Gastrocnemius medialis (tissue), 4 donors: ENCODE measurements around the gene GALNT15. TPM values are rescaled to one million over a fixed set of nuclear protein-coding genes. Genes with fewer than 3 reads are reported as not detected.

Experiments used
- ATAC-seq, 2 donors: fragments of 150-250 bp; one replicate each; pipeline ENCODE4 v1.9.1; 2016
- DNase-seq, 2 donors: peaks; one replicate each; pipeline ENCODE4 v3.0.0-alpha.2; 2019
- H3K27ac ChIP-seq, 4 donors: fragments of 200-600 bp; sonication (generic); 1 replicate in 1 of 4; 2 replicates in 3 of 4; pipeline ENCODE4 v1.5.1; 2016 to 2018; ENCODE audit warnings: mild to moderate bottlenecking in 2 of 4, moderate library complexity in 1 of 4
- H3K27me3 ChIP-seq, 3 donors: fragments of 200-600 bp; sonication (generic) in 2 of 3; 1 replicate in 1 of 3; 2 replicates in 2 of 3; pipeline versions ENCODE4 v1.5.1 to v1.6.0; 2016 to 2019; ENCODE audit warnings: mild to moderate bottlenecking in 1 of 3, moderate library complexity in 1 of 3
- H3K36me3 ChIP-seq, 2 donors: fragments of 200-600 bp; sonication (generic) in 1 of 2; one replicate each; pipeline ENCODE4 v1.5.1; 2017 to 2018
- H3K4me1 ChIP-seq, 2 donors: fragments of 200-600 bp; sonication (generic) in 1 of 2; one replicate each; pipeline ENCODE4 v1.5.1; 2016 to 2017; ENCODE audit warnings: mild to moderate bottlenecking in 2 of 2
- H3K4me3 ChIP-seq, 4 donors: fragments of 200-600 bp; sonication (generic) in 3 of 4; 1 replicate in 1 of 4; 2 replicates in 3 of 4; pipeline ENCODE4 v1.5.1; 2016 to 2019; ENCODE audit warnings: mild to moderate bottlenecking in 2 of 4
- H3K9me3 ChIP-seq, 3 donors: fragments of 200-600 bp; sonication (generic) in 2 of 3; 1 replicate in 1 of 3; 2 replicates in 2 of 3; pipeline ENCODE4 v1.5.1; 2016 to 2019
- POLR2A ChIP-seq, 2 donors: fragments of 450-650 bp; IDR thresholded peaks; one replicate each; pipeline ENCODE4 v1.6.1; 2017; ENCODE audit warnings: antibody characterized with exemption in 2 of 2, mild to moderate bottlenecking in 2 of 2, moderate library complexity in 2 of 2
- in situ Hi-C, 4 donors: fragments of 200-750 bp; cut with MboI; loops; one replicate each; pipeline versions ENCODE4 v1.15.0 to v1.8.0; 2017; ENCODE audit warnings: low sequenced_read_pairs in 4 of 4
- intact Hi-C: fragments of 100-400 bp; cut with DNase I; formaldehyde crosslinking; loops from one replicate; pipeline ENCODE4 v1.15.1; 2023; ENCODE audit warnings: low total_unique reads
- total RNA-seq, 4 donors: library from RNA; depleted of rRNA; stranded (reverse); fragments of >200 nt; gene quantifications; one replicate each; pipeline versions ENCODE4 v1.1.0 to v1.2.3, GENCODE V29; 2016
- TF ChIP-seq, protein P1 (sequence below), 5 experiments: fragments of 450-650 bp in 3 of 5; fragments of 200-600 bp in 2 of 5; sonication (generic) in 2 of 5; IDR thresholded peaks in 4 of 5; conservative IDR thresholded peaks in 1 of 5; 1 replicate in 4 of 5; 2 replicates in 1 of 5; pipeline ENCODE4 v1.5.1; 2016 to 2019; ENCODE audit warnings: antibody characterized with exemption in 5 of 5, mild to moderate bottlenecking in 3 of 5, moderate library complexity in 3 of 5

The GALNT15 gene
- total RNA-seq, 4 donors from 2014 or later, result 57.6 to 94.0 (median 79.6) TPM

GRCh38 chr3:16277471-16277870 is 103.0 kb downstream of the GALNT15 start:
- H3K4me3 ChIP-seq, result no peak overlapping the region
- intact Hi-C loops (no loop called here), in situ Hi-C loops (loop anchor here in 2 of 4 donors (25.0 kb wide), 2 partner anchors 910 to 1460 kb away; partner anchors contain the start of gene TBC1D5 (in 1 of the 2))
- no peaks in the 10 kb centered on the region for H3K36me3 ChIP-seq
- no peak for ATAC-seq
- H3K9me3 ChIP-seq, result no peaks in the 10 kb centered on the region
- peak overlapping the region; percentile 3 to 77 (median 67) for H3K27ac ChIP-seq
- no peak for DNase-seq
- no peak for TF ChIP-seq POLR2A (IDR thresholded peaks at IDR 0.05)
- TF ChIP-seq, protein P1, sequence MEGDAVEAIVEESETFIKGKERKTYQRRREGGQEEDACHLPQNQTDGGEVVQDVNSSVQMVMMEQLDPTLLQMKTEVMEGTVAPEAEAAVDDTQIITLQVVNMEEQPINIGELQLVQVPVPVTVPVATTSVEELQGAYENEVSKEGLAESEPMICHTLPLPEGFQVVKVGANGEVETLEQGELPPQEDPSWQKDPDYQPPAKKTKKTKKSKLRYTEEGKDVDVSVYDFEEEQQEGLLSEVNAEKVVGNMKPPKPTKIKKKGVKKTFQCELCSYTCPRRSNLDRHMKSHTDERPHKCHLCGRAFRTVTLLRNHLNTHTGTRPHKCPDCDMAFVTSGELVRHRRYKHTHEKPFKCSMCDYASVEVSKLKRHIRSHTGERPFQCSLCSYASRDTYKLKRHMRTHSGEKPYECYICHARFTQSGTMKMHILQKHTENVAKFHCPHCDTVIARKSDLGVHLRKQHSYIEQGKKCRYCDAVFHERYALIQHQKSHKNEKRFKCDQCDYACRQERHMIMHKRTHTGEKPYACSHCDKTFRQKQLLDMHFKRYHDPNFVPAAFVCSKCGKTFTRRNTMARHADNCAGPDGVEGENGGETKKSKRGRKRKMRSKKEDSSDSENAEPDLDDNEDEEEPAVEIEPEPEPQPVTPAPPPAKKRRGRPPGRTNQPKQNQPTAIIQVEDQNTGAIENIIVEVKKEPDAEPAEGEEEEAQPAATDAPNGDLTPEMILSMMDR (IDR thresholded peaks at IDR 0.05 in 4 of 5, conservative IDR thresholded peaks at IDR 0.05 in 1 of 5), result no peak
- no peaks in the 10 kb centered on the region for H3K27me3 ChIP-seq
- H3K4me1 ChIP-seq, result peaks cover 30 to 33% of the 10 kb centered on the region in 2 donors

- Histone ChIP-seq H3K4me1 (peaks cover 30 to 33% of the 10 kb centered on the region in 2 donors), H3K27me3 (no peaks in the 10 kb centered on the region), H3K4me3 (no peak overlapping the region), H3K9me3 (no peaks in the 10 kb centered on the region), H3K36me3 (no peaks in the 10 kb centered on the region), H3K27ac (peak overlapping the region; percentile 49 to 77 (median 67))
- in situ Hi-C loops (loop anchor here in 2 of 4 donors (25.0 kb wide), 2 partner anchors 908 to 1458 kb away; partner anchors contain the start of gene TBC1D5 (in 1 of the 2)), intact Hi-C loops (no loop called here)
- DNase-seq (peak in 1 of 2 donors; percentile 41), ATAC-seq (peak; percentile 71 to 92)
- no peak for TF ChIP-seq POLR2A (IDR thresholded peaks at IDR 0.05)
- TF ChIP-seq, protein P1 (IDR thresholded peaks at IDR 0.05 in 4 of 5, conservative IDR thresholded peaks at IDR 0.05 in 1 of 5), result no peak
Measured at GRCh38 chr3:16279010-16279801, 104.7 kb downstream of the GALNT15 start.

DNA sequence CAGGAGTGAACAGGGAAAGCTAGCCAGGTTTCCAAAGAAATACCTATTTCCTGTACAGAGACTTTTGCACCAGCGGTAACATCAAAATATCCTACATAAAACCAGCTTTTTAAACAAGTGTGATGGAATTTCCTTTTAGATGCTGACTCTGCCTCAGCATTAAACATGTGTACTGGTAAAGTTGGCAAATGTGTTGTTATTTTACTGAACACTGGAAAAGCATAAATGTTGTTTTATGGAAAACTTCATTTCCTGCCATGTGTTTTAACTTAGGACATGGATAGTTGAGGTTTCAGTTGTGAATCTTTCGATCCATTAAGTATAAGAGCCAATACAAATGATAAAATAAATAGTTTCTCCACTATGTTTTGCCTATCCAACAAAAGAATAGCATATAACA is 106.2 kb downstream of the GALNT15 start:
- in situ Hi-C loops, result loop anchor here in 2 of 4 donors (25.0 kb wide), 2 partner anchors 907 to 1457 kb away; partner anchors contain the start of gene TBC1D5 (in 1 of the 2)
- TF ChIP-seq, protein P1 (IDR thresholded peaks at IDR 0.05 in 4 of 5, conservative IDR thresholded peaks at IDR 0.05 in 1 of 5), result no peak
- TF ChIP-seq POLR2A (IDR thresholded peaks at IDR 0.05), result no peak
- H3K27me3 ChIP-seq, result no peaks in the 10 kb centered on the region
- DNase-seq (no peak), ATAC-seq (no peak)
- no peaks in the 10 kb centered on the region for H3K9me3 ChIP-seq
- no peak overlapping the region for H3K4me3 ChIP-seq
- H3K36me3 ChIP-seq, result no peaks in the 10 kb centered on the region
- H3K27ac ChIP-seq, result no peak overlapping the region
- intact Hi-C loops, result no loop called here
- peaks cover 42 to 45% of the 10 kb centered on the region in 2 donors for H3K4me1 ChIP-seq

Other genes with a start within 250 kb of the GALNT15 start
- 10 to 100 TPM; 40.3 to 66.6 (median 44.2) TPM for gene DPH3, start 90.3 kb downstream of the GALNT15 start, total RNA-seq
- gene OXNAD1, start 90.5 kb downstream of the GALNT15 start, total RNA-seq, result 10 to 100 TPM; 12.3 to 28.6 (median 17.1) TPM